HCT116 (cell line): ENCODE data around the gene MPPED1. TPM values are rescaled to one million over a fixed set of nuclear protein-coding genes. Genes with fewer than 3 reads are reported as not detected.

Experiments used
- ATAC-seq: fragments of 200-7000 bp; cut with Tn5 transposase; 2 replicates; pipeline ENCODE4 v1.9.1; 2020; ENCODE audit warnings: mild to moderate bottlenecking, moderate library complexity
- BruUV-seq: library from RNA; stranded (reverse); fragments of 400-500 nt; replicated peaks from 2 replicates; lab custom pipeline; 2021; lab: Mats Ljungman, UMichigan
- CTCF ChIA-PET: fragments of 300-600 bp; sonication (Branson Sonifier 250); formaldehyde crosslinking; loops from one replicate; lab custom pipeline; 2021; ENCODE audit warnings: antibody characterized with exemption; lab: Charles Lee
- POLR2A ChIA-PET: fragments of 300-600, 350-600 bp; sonication (Branson Sonifier 250); formaldehyde crosslinking; loops from one replicate; lab custom pipeline; 2021; ENCODE audit warnings: antibody characterized with exemption; lab: Charles Lee
- RAD21 ChIA-PET, 2 experiments: fragments of 300-600 bp; sonication (Branson Sonifier 250); formaldehyde crosslinking; loops; one replicate each; lab custom pipeline; 2023; ENCODE audit warnings: low total read pairs in 2 of 2; ENCODE audit not compliant: uncharacterized antibody in 2 of 2, unreplicated experiment in 2 of 2, low non-redundant PET in 1 of 2; lab: Charles Lee
- DNase-seq: peaks from one replicate; pipeline ENCODE4 v3.0.0-alpha.2; 2010; ENCODE audit warnings: low read depth, low spot score
- H2AFZ ChIP-seq: fragments of 200-600 bp; shearing (Covaris generic), sonication (generic); 2 replicates; pipeline ENCODE4 v1.6.1; 2017; ENCODE audit warnings: low read depth, mixed run types, mixed read lengths, antibody characterized with exemption, low read length; ENCODE audit not compliant: poor library complexity, severe bottlenecking
- H3K27ac ChIP-seq: 2 replicates; pipeline ENCODE4 v1.5.1; 2012; ENCODE audit warnings: low read depth, low read length
- H3K27me3 ChIP-seq: fragments of 200-600 bp; sonication (generic); 2 replicates; pipeline ENCODE4 v1.6.1; 2016; ENCODE audit warnings: mixed run types, low read length, mixed read lengths; ENCODE audit not compliant: insufficient read depth
- H3K36me3 ChIP-seq, 2 experiments: fragments of 200-500 bp in 1 of 2; fragments of 200-600 bp in 1 of 2; sonication (Bioruptor generic) in 1 of 2; sonication (generic) in 1 of 2; 2 replicates each; pipeline versions ENCODE4 v1.5.1 to v1.6.1; 2014 to 2016; ENCODE audit warnings: low read length in 2 of 2, inconsistent platforms in 1 of 2, mixed read lengths in 1 of 2, mixed run types in 1 of 2; ENCODE audit not compliant: insufficient read depth in 2 of 2, control insufficient read depth in 1 of 2
- H3K4me1 ChIP-seq, 2 experiments: fragments of 200-600 bp in 1 of 2; sonication (generic) in 1 of 2; 2 replicates each; pipeline versions ENCODE4 v1.5.1 to v1.6.1; 2012 to 2017; ENCODE audit warnings: low read length in 2 of 2, inconsistent platforms in 1 of 2, mild to moderate bottlenecking in 1 of 2, mixed read lengths in 1 of 2, mixed run types in 1 of 2, moderate library complexity in 1 of 2; ENCODE audit not compliant: insufficient read depth in 2 of 2, control insufficient read depth in 1 of 2
- H3K4me2 ChIP-seq: fragments of 200-600 bp; sonication (generic); 2 replicates; pipeline ENCODE4 v1.6.1; 2017; ENCODE audit warnings: mixed run types, low read length, mixed read lengths
- H3K4me3 ChIP-seq, 2 experiments: fragments of 200-600 bp in 1 of 2; sonication (generic) in 1 of 2; replicated peaks in 1 of 2; 2 replicates each; pipeline ENCODE4 v1.5.1; 2011 to 2016; ENCODE audit warnings: low read length in 2 of 2, control low read depth in 1 of 2, low read depth in 1 of 2, mild to moderate bottlenecking in 1 of 2, mixed read lengths in 1 of 2, mixed run types in 1 of 2
- H3K79me2 ChIP-seq: fragments of 200-600 bp; sonication (generic); 2 replicates; pipeline ENCODE4 v1.6.1; 2017; ENCODE audit warnings: mild to moderate bottlenecking, mixed run types, low read length, moderate library complexity, mixed read lengths; ENCODE audit not compliant: insufficient read depth
- H3K9ac ChIP-seq: fragments of 200-600 bp; sonication (generic); 2 replicates; pipeline ENCODE4 v1.6.1; 2016; ENCODE audit warnings: low read length, mixed read lengths
- H3K9me2 ChIP-seq: fragments of 200-600 bp; sonication (generic), shearing (Covaris generic); 2 replicates; pipeline ENCODE4 v1.6.1; 2017; ENCODE audit warnings: mixed run types, mild to moderate bottlenecking, moderate library complexity; ENCODE audit not compliant: insufficient read depth
- H3K9me3 ChIP-seq, 2 experiments: fragments of 200-500 bp in 1 of 2; fragments of 200-600 bp in 1 of 2; sonication (Bioruptor generic) in 1 of 2; sonication (generic) in 1 of 2; 2 replicates each; pipeline ENCODE4 v1.6.1; 2014 to 2017; ENCODE audit warnings: low read length in 2 of 2, mixed read lengths in 2 of 2, inconsistent platforms in 1 of 2, low read depth in 1 of 2, mild to moderate bottlenecking in 1 of 2, mixed run types in 1 of 2, moderate library complexity in 1 of 2; ENCODE audit not compliant: control insufficient read depth in 1 of 2, insufficient read depth in 1 of 2
- H4K20me1 ChIP-seq: fragments of 200-600 bp; sonication (generic), shearing (Covaris generic); 2 replicates; pipeline ENCODE4 v1.6.1; 2017; ENCODE audit warnings: mixed run types, mild to moderate bottlenecking, moderate library complexity; ENCODE audit not compliant: insufficient read depth
- CEBPB ChIP-seq: IDR thresholded peaks from 2 replicates; pipeline ENCODE4 v1.6.1; 2012; ENCODE audit warnings: low read depth
- ELF1 ChIP-seq: IDR thresholded peaks from 2 replicates; pipeline ENCODE4 v1.6.1; 2012; ENCODE audit warnings: low read depth, borderline replicate concordance
- FOSL1 ChIP-seq: IDR thresholded peaks from 2 replicates; pipeline ENCODE4 v1.6.1; 2012; ENCODE audit warnings: low read depth
- JUND ChIP-seq: IDR thresholded peaks from 2 replicates; pipeline ENCODE4 v1.6.1; 2012
- intact Hi-C: fragments of 100-400 bp; cut with micrococcal nuclease; formaldehyde crosslinking; loops from 2 replicates; pipeline ENCODE4 v1.10.0; 2022
- total RNA-seq: library from RNA; stranded (reverse); gene quantifications from one replicate; pipeline ENCODE4 v1.2.1, GENCODE V29; 2021; ENCODE audit not compliant: unreplicated experiment
- TF ChIP-seq, protein P1 (sequence below), 3 experiments: fragments of 200-600 bp in 1 of 3; sonication (generic) in 1 of 3; IDR thresholded peaks in 2 of 3; conservative IDR thresholded peaks in 1 of 3; 2 replicates each; pipeline ENCODE4 v1.5.1; 2012 to 2017; ENCODE audit warnings: low read depth in 2 of 3, low read length in 2 of 3, antibody characterized with exemption in 1 of 3, borderline replicate concordance in 1 of 3, control low read depth in 1 of 3, mild to moderate bottlenecking in 1 of 3, mixed read lengths in 1 of 3, mixed run types in 1 of 3, moderate library complexity in 1 of 3; ENCODE audit not compliant: insufficient read depth in 1 of 3

Gene MPPED1
- total RNA-seq, 1 experiment from 2014 or later = not detected

DNA sequence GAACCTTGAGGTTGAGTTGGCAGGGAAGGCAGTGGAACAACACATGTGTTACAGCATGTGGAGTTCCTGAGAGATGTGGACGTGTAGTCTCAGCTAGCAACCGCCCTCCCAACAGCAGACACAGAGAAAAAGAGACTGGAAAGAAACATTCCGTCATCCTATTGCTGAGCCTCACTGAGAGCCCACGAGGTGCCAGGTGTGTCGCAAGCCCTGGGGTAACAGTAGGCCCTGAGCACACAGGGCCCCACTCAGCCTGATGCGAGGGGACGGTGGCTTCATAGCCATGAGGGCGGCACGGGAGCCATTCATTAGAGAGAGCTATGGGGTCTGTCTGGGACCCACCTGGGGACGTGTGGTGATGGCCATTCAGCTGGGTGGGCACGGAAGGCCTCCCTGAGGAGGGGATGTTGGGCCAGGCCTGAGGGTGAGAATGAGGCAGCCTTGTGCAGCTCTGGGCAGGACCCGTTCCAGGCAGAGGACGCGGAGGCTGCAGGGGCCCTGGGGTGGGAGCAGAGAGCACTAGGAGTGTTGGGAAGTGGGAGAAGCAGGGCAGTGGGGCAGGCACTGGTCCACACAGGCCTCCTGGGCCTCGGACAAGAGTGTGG is 26.2 kb downstream of the MPPED1 start:
- Histone ChIP-seq H3K27me3 (peaks cover 18% of the 10 kb centered on the region; the same call in 1 of the 2 replicates), H3K4me3 (no peak overlapping the region), H3K4me1 (no peaks in the 10 kb centered on the region), H3K9me2 (no peaks in the 10 kb centered on the region), H3K9me3 (no peaks in the 10 kb centered on the region), H3K27ac (no peak overlapping the region), H3K79me2 (no peaks in the 10 kb centered on the region), H4K20me1 (no peaks in the 10 kb centered on the region)
- no TSS peak for BruUV-seq
- ATAC-seq = no peak
- TF ChIP-seq FOSL1 = no peak
- TF ChIP-seq, all 23 proteins: peak for 0
- H3K36me3 ChIP-seq = no peaks in the 10 kb centered on the region
- H3K4me2 ChIP-seq = no peak overlapping the region
- ChIA-PET RAD21 (no interaction called here), CTCF (no interaction called here), POLR2A (no interaction called here)
- DNase-seq = no peak
- no peak overlapping the region for H2AFZ ChIP-seq
- H3K9ac ChIP-seq = no peak overlapping the region
- intact Hi-C loops = no loop called here

DNA sequence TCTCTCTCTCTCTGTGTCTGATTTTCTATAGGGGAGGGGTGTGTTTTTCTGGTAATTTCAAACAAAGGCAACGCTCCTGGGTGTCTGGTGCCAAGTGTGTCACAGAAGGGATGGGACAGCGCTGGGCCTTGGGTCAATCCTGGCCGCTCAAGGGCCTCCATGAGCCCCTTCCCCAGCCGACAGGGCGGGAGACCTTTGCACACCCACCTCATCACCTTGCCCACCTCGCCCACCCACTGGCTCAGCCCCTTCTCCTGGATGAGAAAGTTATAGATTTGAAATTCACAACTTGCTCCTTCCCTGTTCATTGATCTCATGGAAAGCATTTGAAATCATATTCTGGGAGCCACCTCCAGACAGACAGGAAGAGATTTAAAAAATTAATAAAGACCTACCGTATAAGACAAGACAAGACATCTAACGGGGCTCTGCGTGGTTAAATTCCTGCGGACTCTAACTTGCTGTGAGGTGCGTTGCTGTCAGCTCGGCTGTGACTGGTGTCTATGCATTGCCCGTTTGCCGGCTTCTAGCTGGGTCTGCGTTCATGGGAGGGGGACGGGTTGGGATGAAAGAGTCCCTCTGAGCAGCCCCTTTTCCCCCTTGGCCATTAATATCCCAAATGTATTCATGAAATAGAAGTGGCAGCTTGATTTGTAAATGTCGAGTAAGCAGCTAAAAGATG is 27.0 kb downstream of the MPPED1 start:
- Histone ChIP-seq H4K20me1 (no peaks in the 10 kb centered on the region), H3K9me2 (no peaks in the 10 kb centered on the region), H3K9ac (no peak overlapping the region), H3K36me3 (no peaks in the 10 kb centered on the region), H2AFZ (no peak overlapping the region), H3K27ac (no peak overlapping the region), H3K27me3 (peaks cover 15% of the 10 kb centered on the region; the same call in 1 of the 2 replicates), H3K9me3 (no peaks in the 10 kb centered on the region), H3K4me3 (no peak overlapping the region), H3K79me2 (no peaks in the 10 kb centered on the region), H3K4me2 (no peak overlapping the region), H3K4me1 (no peaks in the 10 kb centered on the region)
- POLR2A ChIA-PET = no interaction called here
- BruUV-seq = no TSS peak
- CTCF ChIA-PET = no interaction called here
- intact Hi-C loops = no loop called here
- DNase-seq = no peak
- RAD21 ChIA-PET = no interaction called here
- TF ChIP-seq, protein P1, sequence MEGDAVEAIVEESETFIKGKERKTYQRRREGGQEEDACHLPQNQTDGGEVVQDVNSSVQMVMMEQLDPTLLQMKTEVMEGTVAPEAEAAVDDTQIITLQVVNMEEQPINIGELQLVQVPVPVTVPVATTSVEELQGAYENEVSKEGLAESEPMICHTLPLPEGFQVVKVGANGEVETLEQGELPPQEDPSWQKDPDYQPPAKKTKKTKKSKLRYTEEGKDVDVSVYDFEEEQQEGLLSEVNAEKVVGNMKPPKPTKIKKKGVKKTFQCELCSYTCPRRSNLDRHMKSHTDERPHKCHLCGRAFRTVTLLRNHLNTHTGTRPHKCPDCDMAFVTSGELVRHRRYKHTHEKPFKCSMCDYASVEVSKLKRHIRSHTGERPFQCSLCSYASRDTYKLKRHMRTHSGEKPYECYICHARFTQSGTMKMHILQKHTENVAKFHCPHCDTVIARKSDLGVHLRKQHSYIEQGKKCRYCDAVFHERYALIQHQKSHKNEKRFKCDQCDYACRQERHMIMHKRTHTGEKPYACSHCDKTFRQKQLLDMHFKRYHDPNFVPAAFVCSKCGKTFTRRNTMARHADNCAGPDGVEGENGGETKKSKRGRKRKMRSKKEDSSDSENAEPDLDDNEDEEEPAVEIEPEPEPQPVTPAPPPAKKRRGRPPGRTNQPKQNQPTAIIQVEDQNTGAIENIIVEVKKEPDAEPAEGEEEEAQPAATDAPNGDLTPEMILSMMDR (IDR thresholded peaks at IDR 0.05 in 2 of 3, conservative IDR thresholded peaks at IDR 0.05 in 1 of 3; ENCODE audit: borderline replicate concordance in 1 of 3, insufficient read depth in 1 of 3, low read depth in 2 of 3, low read length in 2 of 3) = no peak
- TF ChIP-seq JUND (no peak), ELF1 (no peak), CEBPB (no peak)
- no peak for ATAC-seq
